AG04449 (cell line): ENCODE measurements around the gene AANAT.

ENCODE experiments used
- CTCF ChIA-PET: fragments of 350-600 bp; formaldehyde crosslinking; extraction: SDS; loops from one replicate; lab custom pipeline; 2021; ENCODE audit warnings: antibody characterized with exemption; lab: Yijun Ruan, JAX
- POLR2A ChIA-PET: fragments of 400-600, 350-600 bp; formaldehyde crosslinking; extraction: SDS; loops from one replicate; lab custom pipeline; 2020; ENCODE audit warnings: antibody characterized with exemption, inconsistent platforms; lab: Yijun Ruan, JAX
- DNase-seq: peaks from one replicate; pipeline ENCODE4 v3.0.0-alpha.2; 2010; ENCODE audit warnings: low read depth, low spot score
- H3K4me3 ChIP-seq: 2 replicates; pipeline ENCODE4 v1.5.1; 2011; ENCODE audit warnings: low read depth, mild to moderate bottlenecking, control low read depth, low read length
- CTCF ChIP-seq: IDR thresholded peaks from one replicate; pipeline ENCODE4 v1.5.1; 2011; ENCODE audit warnings: mild to moderate bottlenecking, moderate library complexity, low read length, control low read depth, inconsistent platforms; ENCODE audit not compliant: insufficient read depth; ENCODE audit errors: missing control alignments

The AANAT gene

GRCh38 chr17:76459674-76460073 lies 7.7 kb upstream of the AANAT start:
- no peak overlapping the region for H3K4me3 ChIP-seq
- DNase-seq: no peak
- CTCF ChIA-PET: interaction anchor here (1.0 to 34.4 kb wide), 24 partner anchors 8 to 255 kb away, joined by 3 to 1209 read pairs (median 10); partner anchors contain the start of genes AANAT, RHBDF2 and SPHK1
- POLR2A ChIA-PET: no interaction called here
- no peak for TF ChIP-seq CTCF

GRCh38 chr17:76461765-76462555 lies 5.4 kb upstream of the AANAT start:
- ChIA-PET CTCF (interaction anchor here (1.0 to 34.4 kb wide), 7 partner anchors 9 to 162 kb away, joined by 3 to 1209 read pairs (median 5); partner anchors contain the start of genes RHBDF2 and UBE2O), POLR2A (interaction anchor here (0.7 kb wide), 1 partner anchor 66 kb away, joined by 3 read pairs; no protein-coding TSS in a partner anchor)
- H3K4me3 ChIP-seq: no peak overlapping the region
- no peak for DNase-seq
- TF ChIP-seq CTCF: no peak

GRCh38 chr17:76462556-76463290 lies 4.7 kb upstream of the AANAT start:
- POLR2A ChIA-PET: interaction anchor here (0.7 kb wide), 1 partner anchor 65 kb away, joined by 3 read pairs; no protein-coding TSS in a partner anchor
- H3K4me3 ChIP-seq: no peak overlapping the region
- CTCF ChIA-PET: interaction anchor here (0.9 to 34.4 kb wide), 8 partner anchors 10 to 161 kb away, joined by 3 to 1209 read pairs (median 4); partner anchors contain the start of genes RHBDF2 and UBE2O
- no peak for TF ChIP-seq CTCF
- DNase-seq: no peak

- no peak for TF ChIP-seq CTCF
- DNase-seq: no peak
- ChIA-PET CTCF (interaction anchor here (0.6 to 34.4 kb wide), 19 partner anchors 9 to 158 kb away, joined by 3 to 1209 read pairs (median 6); partner anchors contain the start of genes PRCD, RHBDF2 and UBE2O), POLR2A (no interaction called here)
- no peak overlapping the region for H3K4me3 ChIP-seq
These were observed 650 bp upstream of the AANAT start for GRCh38 chr17:76466775-76467130.

GRCh38 chr17:76467809-76468633 lies 618 bp downstream of the AANAT start:
- ChIA-PET CTCF (interaction anchor here (1.0 to 34.4 kb wide), 12 partner anchors 7 to 156 kb away, joined by 3 to 1209 read pairs (median 8); partner anchors contain the start of genes RHBDF2 and UBE2O), POLR2A (no interaction called here)
- H3K4me3 ChIP-seq: no peak overlapping the region
- DNase-seq: no peak
- no peak for TF ChIP-seq CTCF
